ENCODE data around the gene BCAS4. TPM values are rescaled to one million over a fixed set of nuclear protein-coding genes. Genes with fewer than 3 reads are reported as not detected.

The BCAS4 gene
- polyA plus RNA-seq, 4 donors: 4.2 to 6.9 (median 5.4) TPM

Other genes starting within 250 kb of the BCAS4 start
- 1 to 10 TPM; 6.2 to 7.1 (median 6.6) TPM for gene RIPOR3, start 103.5 kb upstream of the BCAS4 start, polyA plus RNA-seq (ENCODE audit: insufficient read length in 4 of 4)
- gene PARD6B, start 63.5 kb upstream of the BCAS4 start, polyA plus RNA-seq (ENCODE audit: insufficient read length in 4 of 4): 10 to 100 TPM; 18.7 to 29.7 (median 23.5) TPM
- gene ADNP, start 136.4 kb downstream of the BCAS4 start, polyA plus RNA-seq (ENCODE audit: insufficient read length in 4 of 4): 100 to 1,000 TPM; 104 to 140 (median 128) TPM
- 10 to 100 TPM; 62.8 to 74.5 (median 70.1) TPM for gene DPM1, start 163.5 kb downstream of the BCAS4 start, polyA plus RNA-seq (ENCODE audit: insufficient read length in 4 of 4)
- 1 to 10 TPM; 5.2 to 5.8 (median 5.5) TPM for gene MOCS3, start 163.8 kb downstream of the BCAS4 start, polyA plus RNA-seq (ENCODE audit: insufficient read length in 4 of 4)
- 1 to 10 TPM; 4.2 to 6.8 (median 4.5) TPM for gene KCNG1, start 228.0 kb downstream of the BCAS4 start, polyA plus RNA-seq (ENCODE audit: insufficient read length in 4 of 4)

Measured in right renal pelvis (tissue), 4 donors.